HG02678 (cell line): Measurements from ENCODE around the gene GPR25.
A peak's percentile ranks its signal among the peaks of the same experiment; 100 is the strongest.

Source experiments
- ATAC-seq: cut with Tn5 transposase; IDR thresholded peaks from one replicate; pipeline ENCODE4 v1.9.1; 2021; ENCODE audit warnings: mild to moderate bottlenecking, moderate library complexity; ENCODE audit not compliant: unreplicated experiment

The GPR25 gene

DNA sequence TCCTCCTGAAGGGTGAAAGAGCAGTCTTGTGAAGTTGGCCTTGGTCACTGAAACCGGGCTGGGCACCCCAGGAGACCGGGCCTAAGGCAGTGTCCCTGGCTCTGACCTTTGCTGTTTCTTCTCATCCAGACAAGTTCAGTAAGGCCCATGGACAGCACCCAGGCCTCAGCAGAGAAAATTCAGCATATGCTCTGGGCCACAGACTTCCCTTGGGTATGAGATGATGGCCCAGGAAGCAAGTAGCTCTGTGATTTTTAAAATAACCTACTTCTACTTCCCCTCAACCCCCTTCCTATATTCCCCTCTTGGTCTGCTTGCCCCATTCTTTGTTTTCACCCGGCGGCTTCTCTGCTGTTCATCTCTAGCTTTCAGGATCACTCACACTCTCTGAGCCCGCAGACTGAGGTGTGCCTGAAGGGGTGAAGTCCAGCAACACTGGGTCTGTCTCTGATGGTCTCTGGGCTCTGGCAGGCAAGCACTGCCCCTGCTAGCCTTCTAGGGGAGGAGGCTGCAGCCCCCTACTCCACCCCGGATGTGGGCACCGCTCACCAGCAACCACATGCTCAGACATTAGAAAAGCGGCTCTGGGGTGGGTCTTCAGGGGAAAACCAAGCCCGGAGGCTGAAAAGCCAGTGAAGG lies 2.9 kb upstream of the GPR25 start:
- peak; percentile 50 for ATAC-seq

DNA sequence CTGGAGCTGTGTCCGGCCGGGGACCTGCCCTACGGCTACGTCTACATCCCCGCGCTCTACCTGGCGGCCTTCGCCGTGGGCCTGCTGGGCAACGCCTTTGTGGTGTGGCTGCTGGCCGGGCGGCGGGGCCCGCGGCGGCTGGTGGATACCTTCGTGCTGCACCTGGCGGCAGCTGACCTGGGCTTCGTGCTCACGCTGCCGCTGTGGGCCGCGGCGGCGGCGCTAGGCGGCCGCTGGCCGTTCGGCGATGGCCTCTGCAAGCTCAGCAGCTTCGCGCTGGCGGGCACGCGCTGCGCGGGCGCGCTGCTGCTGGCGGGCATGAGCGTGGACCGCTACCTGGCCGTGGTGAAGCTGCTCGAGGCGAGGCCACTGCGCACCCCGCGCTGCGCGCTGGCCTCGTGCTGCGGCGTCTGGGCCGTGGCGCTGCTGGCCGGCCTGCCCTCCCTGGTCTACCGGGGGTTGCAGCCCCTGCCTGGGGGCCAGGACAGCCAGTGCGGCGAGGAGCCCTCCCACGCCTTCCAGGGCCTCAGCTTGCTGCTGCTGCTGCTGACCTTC lies 412 bp downstream of the GPR25 start:
- no peak for ATAC-seq

DNA sequence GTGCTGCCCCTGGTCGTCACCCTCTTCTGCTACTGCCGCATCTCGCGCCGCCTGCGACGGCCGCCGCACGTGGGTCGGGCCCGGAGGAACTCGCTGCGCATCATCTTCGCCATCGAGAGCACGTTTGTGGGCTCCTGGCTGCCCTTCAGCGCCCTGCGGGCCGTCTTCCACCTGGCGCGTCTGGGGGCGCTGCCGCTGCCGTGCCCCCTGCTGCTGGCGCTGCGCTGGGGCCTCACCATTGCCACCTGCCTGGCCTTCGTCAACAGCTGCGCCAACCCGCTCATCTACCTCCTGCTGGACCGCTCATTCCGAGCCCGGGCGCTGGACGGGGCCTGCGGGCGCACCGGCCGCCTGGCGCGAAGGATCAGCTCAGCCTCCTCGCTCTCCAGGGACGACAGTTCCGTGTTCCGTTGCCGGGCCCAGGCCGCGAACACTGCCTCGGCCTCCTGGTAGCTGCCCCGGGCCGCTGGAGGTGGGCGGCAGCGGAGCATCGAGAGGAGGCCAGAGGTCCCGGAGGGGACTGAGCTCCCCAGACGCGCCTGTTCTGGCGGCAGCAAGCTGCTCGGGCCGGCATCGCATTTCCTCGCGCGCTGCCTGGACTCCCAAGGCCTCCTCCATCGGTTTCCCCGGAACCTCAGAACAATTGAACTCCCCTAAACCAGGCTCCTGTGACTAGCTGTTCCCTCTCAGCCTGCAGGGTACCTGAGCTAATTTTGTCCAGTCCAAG lies 1.1 kb downstream of the GPR25 start:
- no peak for ATAC-seq

DNA sequence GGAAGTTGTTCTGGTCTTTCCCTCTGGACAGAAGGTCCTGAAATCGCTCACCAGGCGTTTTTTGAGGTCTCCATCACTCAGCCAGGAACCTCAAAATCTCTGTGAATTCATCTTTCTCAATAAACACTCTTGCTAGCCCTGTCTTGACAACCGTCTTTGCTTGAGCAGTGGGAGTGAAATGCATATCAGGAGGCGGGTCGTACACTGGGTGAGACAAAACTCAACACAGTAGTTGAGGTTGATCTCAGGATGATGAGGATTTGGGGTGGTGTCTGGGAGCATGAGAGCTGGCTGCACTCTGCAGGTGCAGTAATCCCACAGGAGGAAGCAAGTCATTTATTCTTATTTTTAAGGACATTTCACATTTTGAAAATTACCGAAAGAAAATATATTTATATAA lies 1.9 kb downstream of the GPR25 start:
- ATAC-seq = no peak

DNA sequence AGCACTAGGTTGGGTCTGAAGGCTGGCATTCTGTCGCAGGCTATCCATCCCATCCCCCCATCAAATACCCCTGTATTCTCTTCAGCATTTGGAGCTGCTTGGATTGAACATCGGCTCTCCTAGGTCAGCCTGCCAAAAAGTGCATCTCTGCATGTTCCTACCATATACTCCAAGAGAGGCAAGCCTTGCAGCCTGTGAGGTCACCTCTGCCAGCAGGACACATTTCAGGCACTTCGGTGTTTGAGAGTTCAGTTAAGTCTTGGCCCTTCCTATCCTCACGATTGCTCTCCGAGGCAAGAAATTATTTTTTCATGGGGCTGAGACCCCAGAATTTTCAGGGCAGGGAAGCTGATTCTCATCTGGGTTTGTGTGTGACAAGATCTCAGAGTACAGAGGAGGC lies 2.6 kb downstream of the GPR25 start:
- ATAC-seq = no peak

DNA sequence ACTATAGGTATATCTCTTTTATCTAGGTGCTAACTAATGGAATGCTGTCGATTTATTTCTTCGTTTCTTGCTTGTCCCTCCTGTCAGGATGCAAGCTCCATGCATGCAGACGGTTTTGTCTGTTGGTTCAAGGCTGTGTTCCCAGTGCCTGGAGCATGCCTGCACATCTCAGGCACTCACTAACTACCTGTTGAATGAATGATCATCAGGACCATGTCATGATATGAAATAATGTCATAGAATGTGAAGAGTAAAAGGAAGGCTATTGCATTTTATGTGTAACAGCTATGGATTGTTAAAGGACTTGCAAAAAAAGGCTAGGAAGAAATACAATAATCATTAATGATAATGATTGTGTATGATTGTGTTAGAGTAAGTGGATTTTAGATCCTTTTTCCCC lies 4.2 kb downstream of the GPR25 start:
- ATAC-seq = no peak

DNA sequence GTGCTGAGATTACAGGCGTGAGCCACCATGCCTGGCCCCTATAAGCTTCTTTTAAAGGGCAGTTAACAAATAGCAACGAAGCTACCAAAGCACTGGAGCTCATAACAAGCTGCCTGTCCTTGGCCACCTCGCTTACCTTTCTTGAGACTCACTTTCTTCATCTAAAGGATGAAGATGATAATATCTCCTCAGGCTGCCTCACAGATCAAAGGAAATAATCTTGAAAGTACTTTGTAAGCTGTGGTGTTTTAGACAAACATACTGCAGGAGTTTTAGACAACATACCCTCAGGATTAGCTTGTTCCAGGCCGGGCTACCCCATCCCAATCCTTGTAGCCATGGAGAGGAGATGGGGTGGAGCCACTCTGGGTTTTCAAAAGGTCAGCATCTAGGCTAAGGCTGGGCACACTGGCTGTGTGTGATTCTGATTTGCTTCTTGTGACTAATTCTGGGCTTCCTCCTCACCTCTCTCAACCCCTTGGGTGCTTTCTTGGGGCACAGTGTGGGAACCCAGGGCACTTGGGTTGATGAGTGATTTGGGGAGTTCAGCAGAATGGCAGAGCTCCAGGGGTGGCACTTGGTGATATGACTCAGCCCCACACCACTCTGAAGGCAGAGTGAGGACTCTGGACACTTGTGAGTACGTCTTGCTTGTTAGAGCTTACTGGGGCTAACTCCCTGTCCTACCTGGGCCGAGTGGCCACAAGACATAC lies 5.2 kb downstream of the GPR25 start:
- peak; percentile 54 for ATAC-seq

DNA sequence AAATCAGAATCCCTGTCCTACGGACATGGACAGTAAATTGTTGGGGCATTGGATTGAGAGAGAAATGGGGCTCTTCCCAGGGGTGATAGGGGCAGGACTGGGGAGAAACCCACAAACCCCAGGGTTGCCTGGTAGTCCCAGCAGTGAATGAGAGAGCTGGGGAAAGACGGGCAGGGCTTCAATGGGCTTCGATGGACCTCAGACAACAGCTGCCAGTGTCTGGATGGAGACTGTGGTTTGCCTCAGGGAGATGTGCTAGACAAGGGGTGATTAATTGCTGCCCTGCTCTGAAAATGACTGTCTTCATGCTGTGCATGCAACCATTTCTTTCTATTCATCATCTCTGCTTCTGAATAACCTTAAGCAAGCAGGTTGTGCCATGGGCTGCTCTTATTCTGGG lies 7.4 kb downstream of the GPR25 start:
- peak; percentile 63 for ATAC-seq

DNA sequence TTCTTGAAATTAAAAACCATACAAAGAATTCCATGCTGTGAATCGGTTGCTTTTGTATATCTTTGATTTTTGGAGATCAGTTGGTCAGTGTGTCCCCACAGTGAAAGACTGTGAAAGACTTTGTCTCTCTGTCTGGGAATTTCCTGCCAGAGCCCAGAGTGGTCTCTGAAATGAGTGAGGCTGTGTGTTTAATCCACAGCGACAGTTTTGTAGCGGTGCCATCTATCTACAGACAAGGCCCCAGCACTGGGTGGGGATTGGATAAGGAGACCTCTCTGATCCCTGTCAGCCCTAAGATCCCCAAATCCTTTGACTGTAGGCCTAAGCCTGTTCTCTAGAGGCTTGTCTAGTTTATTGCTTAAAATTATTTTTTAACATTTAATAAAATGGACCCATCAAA lies 10.3 kb downstream of the GPR25 start:
- ATAC-seq = no peak

DNA sequence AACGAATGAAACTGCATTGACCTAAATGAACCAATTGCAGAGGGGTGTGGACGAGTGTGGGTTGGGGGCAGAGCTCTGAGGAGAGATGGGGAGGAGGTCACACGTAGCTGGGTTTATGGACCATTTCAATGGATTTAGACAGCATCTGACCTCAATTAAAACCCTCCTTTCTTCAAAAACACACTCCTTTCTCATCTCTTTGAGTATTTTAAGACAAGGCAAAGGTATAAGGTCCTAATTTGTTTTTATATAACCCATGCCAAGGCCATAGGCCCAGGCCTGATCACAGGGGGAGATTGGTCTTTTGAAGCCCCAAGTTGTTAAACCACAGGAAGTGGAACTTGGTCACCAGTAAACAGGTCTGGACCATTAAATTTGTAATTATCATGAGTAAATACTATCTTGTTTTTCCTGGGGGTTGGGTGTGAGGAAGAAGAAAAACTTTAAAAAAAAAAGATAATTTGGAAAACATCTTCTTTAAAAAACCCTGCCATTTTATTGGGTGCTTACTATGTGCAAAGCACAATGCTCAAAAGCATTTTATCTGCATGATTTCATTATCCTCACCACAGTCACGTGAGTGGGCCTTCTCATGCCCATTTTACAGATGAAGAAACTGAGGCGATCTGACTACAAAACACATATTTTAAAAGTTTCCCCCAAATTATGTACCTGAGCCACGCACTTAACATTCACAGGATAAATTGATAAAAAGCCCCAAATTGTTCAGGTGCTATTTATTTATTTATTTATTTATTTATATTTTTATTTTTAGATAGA lies 13.0 kb downstream of the GPR25 start:
- ATAC-seq = no peak

DNA sequence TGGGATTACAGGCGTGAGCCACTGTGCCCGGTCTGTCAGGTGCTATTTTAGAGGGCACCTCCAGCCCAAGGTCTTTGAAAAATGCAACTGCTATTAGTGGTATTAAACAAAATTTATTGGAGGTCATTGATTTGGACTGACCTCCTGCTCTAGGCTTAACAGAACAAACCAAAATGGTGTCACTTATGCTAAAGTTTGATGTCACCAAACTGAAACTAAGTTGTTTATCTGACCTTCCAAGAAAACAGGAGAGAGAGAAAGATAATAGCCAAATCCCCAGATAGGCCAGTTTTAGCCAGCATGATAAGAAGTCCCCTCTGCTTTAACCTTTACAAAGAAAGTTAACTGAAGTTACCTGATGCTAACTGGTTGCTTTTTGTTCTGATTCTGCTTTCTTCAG lies 13.8 kb downstream of the GPR25 start:
- no peak for ATAC-seq

DNA sequence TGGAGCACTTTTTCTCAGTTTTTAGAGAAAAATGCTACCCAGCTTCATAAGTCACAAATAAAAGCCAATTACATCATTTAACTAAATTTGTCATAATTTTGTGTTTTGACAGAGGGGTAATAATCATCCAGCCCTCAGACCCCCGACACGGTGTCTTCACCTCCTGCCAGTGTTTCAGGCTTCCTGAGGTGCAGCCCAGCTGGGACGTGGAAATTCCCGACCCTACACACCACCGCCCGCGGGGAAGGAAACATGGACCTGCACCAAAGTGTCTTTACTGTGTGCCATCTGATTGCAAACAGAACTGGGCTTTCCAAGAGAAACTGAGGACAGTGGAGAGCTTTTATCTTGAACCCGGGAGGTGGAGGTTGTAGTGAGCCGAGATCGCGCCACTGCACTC lies 14.3 kb downstream of the GPR25 start:
- ATAC-seq = no peak

DNA sequence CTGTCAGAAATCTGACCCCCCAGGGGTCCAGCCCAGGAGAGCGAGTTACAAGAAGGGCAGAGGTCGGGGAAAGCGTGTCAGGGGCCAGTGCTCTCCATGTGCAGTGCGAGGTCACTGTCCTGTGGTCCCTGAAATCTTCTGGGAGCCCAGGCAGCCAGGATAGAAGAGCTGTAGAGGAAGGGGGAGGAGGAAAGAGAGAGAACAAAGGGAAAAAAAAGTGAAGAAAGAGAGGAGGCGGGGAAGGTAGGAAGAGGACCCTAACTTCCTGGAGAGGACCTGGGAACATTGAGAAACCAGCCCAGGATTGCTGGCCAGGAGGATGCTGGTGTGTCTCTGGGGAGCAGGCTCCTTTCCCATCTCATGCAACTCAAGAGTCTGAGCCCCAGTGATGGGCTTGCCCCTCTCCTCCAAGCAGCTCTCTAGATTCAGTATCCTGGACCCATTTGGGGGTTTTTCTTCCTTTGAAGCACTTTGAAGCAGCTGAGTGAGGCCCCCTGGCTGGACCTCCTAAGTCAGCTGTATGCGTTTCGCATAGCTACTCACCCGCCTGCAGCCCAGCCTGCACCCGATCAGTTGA lies 15.1 kb downstream of the GPR25 start:
- ATAC-seq = no peak

DNA sequence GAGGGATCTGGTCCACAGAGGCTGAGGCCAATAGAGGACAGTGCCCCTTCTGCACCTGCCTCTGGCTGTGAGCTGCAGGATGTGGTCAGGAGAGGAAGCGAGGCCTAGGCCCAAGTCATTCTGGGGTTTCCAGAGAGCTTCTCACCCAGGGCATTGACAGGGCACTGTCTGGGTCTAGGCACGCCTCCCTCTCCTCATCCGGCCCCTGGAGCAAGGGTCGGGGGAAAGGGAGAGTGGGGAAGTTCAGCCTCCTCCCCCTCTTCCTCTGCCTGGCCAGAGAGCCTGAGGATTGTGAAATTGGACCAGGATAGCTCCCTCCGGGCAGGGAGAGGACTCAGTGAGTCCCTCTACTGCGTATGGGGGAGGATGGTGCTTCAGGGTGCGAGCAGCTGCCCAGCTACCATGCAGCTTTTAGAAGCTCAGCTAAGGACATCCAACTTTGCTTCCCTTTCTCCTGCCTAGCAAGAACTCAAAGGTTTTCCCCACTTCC lies 15.6 kb downstream of the GPR25 start:
- ATAC-seq = peak; percentile 89

DNA sequence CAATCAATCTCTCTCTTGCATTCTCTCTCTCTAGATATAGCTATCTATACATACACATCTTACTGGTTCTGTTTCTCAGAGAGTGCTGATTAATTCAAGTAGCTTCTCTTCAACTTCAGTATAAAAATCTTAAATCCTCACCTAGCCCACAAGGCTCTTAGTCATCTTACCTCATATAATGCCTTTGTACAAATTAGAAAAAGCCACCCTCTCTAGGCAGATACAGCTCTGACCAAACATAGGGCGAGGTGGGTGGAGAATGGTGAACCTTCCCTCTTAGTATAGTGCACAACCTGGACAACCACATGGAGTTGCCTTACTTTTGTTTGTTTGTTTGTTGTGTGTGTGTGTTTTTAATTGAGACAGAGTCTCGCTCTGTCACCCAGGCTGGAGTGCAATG lies 16.8 kb downstream of the GPR25 start:
- no peak for ATAC-seq

DNA sequence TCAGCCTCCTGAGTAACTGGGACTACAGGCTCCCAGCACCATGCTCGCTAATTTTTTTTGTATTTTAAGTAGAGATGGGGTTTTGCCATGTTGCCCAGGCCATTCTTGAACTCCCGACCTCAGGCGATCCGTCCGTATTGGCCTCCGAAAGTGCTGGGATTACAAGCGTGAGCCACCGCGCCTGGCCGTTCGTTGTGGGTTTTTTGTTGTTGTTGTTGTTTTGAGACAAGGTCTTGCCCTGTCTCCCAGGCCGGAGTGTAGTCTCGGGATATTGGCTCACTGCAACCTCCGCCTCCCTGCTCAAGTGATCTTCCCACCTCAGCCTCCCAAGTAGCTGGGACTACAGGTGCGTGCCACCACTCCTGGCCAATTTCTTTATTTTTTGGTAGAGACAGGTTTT lies 17.2 kb downstream of the GPR25 start:
- no peak for ATAC-seq

DNA sequence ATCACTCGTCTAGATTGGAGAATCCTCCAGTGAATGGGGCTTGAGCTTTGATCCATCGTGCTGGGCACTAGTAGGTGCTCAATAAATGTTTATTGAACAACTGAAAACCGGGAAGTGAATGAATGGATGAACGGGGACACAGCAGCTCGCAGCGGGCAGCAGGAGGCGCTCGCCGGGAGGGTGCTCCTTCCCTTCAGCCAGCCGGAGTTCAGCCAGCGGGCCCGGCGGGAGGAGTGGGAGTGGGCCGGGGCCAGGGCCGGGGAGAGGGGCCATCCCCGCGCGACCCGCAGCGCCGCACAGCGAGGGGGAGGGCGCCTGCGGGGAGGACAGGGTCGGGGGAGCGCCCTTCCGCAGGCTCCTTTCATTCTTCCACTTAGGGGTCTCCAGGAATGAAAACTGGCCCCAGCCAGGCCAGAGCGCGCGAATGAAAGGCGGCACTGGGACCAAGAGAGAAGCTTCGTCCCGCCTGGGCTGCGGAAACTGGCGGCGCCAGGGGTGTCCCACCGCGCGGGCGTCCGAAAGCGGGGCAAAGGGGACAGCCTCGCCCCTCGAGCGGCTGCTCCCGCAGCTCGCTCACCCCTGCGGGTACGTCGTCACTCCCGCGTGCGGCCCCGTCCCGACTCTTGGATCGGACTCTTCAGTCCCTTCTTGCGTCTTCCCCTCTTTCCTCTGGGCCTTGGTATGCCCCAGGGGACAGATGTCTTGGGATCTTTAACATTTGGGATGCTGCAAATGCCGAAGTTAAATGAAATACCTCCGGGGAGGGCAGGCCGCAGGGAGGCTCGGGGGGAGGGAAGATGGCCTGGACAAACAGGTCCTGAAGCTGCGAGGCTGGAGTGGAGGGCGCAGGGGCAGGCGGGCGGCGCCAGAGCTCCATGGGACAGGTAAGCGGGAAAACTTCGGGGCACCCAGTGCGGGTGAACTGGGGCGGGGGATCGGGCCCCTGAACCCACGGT lies 18.3 kb downstream of the GPR25 start:
- ATAC-seq = no peak

DNA sequence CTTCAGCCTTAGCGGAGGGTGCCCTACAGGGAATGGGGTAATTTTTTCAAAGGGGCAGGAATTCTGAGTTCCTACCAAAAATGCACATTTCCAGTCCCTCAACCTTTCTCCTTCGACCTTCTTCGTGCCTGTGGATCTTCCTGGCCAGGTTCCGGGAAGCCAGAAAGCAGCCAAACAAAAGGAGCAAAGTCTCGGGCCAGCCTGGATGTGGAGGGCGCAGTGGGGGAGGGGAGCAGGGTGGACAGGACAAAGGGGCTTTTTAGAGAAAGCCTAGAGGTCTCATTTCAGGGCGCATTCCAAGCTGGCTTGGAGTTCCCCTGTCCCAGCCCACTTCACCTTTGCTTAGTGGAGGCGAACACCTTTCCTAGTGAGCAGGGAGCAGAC lies 19.0 kb downstream of the GPR25 start:
- no peak for ATAC-seq

DNA sequence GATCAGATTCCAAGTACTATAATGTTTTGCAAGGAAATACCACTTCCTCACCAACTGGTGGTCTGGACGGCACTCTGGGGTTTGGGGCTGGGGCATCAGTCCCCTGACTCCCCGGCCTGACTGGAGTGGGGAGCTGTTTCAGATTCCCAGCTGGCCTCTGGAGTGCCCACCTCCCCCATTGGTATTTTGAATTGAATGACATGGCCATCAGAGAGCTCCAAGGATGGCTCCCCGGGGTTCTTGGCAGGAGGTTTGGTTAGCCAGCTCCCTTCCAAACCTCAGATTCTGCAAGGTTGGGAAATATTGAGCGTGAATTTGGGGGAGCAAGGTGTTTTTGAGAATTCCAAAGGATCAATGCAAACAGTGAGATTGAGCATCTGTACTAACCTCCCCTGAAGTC lies 19.8 kb downstream of the GPR25 start:
- no peak for ATAC-seq

DNA sequence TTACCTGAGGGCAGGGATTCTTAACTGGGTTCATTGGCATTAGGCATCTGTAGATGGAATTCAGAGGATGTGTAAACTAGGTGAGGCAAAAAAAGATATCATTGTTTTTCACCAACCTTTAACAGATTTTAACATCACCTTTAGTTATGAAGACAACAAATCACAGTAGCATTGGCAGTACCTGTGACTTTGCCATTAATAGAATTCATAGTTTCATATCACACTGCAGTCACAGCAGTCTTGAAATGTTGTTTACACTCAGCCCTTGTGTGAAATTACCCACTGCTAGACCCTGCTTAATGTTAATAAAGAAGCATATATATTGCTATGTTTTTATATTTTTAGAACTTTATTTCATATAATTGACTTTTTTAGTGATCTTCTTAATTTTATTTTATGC lies 20.2 kb downstream of the GPR25 start:
- no peak for ATAC-seq
